Embryonic facial prominence (tissue), 1 donor: ENCODE results near the gene DNAH5.

Experiments
- DNase-seq: peaks from one replicate; pipeline ENCODE4 v3.0.0-alpha.2; 2016; ENCODE audit errors: extremely low spot score

Gene DNAH5

DNA sequence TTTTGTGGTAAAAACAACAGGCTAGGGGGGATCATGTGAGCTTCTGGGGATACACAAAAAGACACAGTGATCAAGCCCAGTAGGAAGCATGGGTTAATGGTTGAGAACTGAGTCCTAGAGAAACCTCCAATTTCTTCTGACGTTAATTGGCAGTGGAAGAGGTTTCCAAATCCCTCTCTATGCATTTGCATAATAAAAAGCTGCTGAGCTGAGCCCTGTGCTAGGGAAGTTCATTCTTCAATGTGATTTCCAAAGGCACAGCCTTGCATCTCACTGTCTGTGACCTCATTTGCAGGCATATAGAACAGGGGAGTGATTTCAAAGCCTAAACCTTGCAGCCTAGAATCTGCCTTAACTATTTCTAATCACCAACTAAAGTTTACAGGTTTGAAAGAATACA is 812 bp downstream of the DNAH5 start:
- DNase-seq: no peak

DNA sequence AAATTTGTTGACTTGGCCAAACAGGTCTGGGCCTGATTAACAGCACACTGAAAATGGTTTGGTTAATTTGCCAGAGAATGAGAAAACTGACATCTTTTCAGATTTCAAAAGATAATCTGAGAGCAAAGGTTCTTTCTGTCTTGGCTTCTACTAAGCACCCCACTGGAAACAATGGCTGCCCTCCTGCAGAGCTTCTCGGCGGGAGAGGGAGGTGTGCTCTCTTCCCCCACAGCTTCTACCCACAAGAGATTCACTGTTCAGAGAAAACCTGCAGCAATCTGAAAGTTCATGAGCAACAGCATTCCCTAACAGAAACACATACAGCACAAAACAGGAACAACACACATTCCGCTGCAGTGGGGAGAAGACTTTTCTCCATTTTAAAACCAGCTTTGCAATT is 3.0 kb downstream of the DNAH5 start:
- DNase-seq: no peak

DNA sequence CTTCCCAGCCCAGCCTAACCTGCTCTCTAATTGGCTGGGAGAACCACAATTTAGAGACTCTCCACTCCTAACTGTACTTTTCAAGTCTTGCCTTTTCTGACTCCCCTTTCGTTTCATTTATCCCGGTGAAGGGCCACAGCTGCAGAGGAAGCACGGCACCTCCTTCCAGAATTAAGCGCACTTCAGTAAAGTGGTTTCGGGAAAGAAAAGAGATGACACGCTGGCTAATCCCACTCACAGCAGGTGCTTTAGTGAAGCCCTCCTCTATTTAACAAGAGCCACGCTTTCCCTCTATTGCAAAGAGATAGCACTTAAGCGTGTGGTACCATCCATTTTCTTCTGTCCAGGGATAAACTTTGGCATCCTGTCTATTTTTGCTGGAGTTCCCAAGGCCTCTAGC is 4.8 kb downstream of the DNAH5 start:
- no peak for DNase-seq

DNA sequence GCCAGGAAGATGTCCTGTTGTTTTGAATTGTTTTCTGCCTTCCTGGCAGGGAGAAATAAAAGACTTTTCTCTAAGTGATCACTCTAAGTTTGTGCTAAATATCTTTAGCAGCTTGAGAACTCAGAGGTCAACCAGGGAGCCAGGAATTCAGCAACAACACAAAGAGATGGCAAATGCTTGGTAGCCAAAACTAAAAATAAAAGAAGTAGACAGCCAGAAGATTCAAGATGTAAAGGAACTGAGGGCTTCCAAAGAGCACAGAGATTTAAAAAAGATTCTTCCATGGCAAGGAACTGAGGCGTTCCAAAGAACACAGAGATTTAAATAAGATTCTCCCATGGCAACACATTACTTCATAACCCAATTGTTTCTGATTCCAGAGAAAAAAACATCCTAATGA is 9.6 kb downstream of the DNAH5 start:
- DNase-seq: no peak

DNA sequence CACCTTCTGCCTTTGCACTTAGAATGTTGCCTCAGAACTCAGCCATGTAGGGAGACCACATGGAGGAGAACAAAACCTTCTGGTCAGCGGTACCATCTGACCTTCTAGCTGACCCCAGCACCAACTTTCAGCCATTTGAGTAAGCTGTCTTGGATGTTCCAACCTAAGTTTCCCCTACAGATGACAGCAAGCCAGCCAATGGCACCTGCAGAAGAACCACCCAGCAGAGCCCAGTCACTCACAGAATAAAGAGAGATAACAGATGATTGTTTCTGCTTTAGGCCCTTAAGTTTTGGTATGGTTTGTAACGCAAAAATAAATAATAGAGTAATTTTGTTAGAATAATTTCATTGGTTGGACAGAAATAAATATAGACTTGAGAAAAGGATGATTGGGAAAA is 10.4 kb downstream of the DNAH5 start:
- no peak for DNase-seq

DNA sequence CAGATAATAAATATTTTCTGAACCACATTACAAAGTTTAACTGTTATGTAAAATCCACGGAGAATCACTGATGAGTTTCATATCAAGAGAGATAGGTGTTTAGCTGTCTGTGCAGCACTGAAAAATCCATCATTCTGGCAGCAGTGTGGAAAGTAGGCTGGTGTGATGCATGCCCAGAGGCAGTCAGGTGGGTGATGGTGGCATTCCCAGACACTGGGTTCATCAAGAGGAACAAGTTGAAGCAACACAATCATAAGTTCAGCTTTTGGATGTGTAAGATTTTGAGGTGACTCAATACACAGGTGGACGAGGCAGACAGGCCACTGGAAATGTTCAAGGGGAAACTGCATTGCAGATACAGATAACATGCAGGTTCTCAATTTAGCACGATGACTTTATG is 11.9 kb downstream of the DNAH5 start:
- DNase-seq: no peak

DNA sequence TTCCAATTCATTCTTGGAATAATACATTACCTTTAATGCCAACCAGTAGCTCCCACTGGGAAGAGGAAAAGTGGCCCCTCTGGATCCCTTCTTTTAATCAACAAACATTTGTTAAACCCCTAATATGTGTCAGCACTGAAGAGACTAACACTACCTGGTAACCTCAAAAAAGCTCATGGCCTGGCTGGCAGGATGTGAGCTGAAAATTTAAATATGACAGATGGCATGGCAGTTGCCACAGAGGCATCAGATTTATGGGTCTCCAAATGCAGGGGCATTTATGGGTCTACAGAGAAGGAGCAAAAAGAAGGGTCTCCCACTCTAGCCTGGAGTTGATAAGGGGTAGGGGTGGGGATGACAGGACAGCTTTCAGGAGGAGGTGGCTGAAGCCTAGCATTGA is 12.5 kb downstream of the DNAH5 start:
- no peak for DNase-seq

DNA sequence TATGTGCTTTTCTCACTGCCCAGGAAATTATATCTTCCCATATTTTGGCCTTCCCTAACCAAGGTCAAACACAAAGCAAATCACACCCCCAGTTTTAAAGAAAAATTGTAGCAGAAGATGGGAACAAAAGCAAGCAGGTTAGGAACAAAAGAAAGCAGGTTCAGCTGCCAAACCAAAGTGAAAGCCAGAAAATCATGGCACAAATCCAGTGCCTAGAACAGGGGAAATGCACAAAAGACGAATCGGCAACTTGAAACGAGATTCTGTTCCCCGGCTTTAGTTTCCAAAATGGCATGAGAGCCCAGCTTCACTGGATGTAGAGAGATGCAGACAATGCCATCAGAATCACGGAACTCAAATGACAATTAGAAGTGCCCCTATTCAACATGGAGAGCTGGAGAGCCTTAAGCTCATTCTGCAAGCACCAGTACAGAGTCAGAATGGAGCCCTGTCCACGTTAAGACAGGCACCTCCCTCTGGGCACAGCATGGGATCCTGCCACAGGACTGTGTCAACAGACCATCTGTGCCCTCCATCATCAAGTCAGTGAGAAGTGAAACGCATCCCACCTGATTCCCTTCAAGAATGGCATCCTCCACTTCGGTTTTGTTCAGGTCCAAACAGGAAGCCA is 13.8 kb downstream of the DNAH5 start:
- no peak for DNase-seq

DNA sequence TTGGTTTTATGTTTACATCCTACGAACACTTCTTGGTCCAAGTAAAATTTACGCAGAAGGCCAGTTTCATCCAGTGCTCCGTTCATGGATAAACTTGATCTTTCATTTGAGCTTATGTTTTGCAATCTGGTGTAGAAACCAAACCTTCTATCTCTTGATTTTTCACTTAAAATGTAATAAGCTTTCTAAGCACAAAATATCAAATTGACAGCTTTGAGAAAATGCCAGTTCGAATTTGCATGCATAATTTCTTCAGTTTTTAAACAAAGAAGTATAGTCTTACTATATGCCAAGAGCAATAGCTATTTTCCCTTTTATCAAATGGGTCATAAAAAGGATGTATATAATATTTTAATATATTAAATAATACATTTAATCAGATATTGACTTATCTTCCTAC is 17.8 kb downstream of the DNAH5 start:
- DNase-seq: no peak

DNA sequence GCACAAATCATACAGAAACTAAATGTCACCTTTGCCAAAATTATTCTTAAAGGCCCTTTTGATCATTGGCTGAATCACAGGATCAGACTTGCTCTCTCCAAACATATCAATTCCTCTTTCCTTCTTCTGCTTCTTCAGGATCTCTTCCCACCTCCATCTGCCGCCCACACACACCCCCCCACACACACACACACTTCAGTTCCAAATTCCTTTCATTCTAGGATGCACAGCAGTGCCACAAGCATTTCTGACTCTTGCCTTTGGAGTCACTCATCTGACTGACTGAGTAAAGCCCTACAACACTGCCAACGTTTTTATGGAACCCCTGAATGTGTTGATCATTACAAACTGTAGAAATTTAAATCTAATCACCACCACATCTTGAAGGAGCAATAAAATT is 22.9 kb downstream of the DNAH5 start:
- no peak for DNase-seq

DNA sequence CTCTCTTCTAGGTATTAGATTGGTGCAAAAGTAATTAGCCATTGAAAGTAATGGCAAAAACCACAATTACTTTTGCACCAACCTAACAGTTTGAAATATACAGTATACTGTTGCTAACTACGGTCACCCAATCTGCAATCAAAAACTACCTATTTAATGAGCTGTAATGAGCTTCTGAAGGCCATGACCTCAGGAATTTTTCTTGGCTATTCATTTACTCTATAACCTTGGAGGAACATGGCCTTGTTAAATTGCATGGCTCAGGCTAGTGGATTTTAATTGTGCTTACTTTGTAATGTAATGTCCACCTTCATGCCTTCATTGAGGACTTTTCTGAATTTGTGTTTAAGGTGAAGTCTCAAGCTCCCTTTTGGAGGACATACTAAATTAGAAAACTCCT is 24.7 kb downstream of the DNAH5 start:
- DNase-seq: no peak

DNA sequence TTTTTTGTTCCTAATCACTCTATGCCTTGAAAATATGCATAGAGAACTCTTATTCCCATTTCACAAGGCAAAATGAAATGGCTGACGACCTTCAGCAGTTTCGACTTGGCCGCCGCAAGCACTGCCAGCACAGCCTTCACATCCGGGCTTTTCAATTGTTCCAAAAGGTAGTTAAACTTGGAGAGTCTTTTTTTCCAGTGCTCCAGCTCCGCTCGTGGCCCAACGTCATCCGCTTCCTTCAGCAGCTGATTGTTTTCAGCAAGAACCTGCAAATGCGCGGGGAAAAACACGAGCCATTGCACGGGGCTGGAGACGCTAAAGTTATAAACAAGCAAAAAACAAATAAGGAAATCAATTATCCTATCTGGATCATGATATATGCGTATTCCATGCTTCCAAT is 25.4 kb downstream of the DNAH5 start:
- DNase-seq: no peak

DNA sequence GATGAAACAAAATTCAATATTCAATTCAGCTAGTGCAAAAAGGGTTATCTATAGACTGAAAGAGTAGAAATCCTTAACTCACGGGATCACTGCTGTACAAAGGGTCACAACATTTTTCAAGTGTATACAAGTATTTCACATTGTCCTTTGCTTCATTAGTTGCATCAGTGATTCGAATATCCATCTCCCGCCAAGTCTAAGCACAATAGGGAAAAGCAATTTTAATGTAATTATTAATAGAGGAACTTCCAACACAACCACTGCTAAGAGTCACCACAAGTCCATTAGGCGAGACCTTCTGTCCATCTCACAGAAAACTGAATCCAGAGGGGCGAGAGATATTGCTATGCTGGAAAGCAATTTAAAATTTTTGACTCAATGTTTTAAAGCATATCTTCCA is 27.4 kb downstream of the DNAH5 start:
- no peak for DNase-seq

DNA sequence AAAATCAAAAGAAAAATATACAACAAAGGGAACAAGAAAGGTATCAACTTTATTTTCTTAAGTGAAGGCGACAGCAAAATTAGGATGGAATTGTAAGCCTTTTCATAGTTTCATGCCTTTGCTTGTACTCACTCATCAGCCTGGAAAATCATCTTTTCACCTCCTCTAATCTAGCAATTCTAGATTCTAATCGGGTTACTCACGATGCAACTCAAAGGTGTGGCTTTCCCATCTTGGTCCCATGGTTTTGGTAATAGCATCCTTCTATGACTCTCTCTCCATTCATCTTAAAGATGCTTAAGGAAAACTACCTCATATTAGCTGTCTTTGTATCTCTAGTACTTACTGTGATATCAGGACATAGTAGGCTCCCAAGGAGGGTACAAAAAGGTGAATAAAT is 30.5 kb downstream of the DNAH5 start:
- DNase-seq: no peak

DNA sequence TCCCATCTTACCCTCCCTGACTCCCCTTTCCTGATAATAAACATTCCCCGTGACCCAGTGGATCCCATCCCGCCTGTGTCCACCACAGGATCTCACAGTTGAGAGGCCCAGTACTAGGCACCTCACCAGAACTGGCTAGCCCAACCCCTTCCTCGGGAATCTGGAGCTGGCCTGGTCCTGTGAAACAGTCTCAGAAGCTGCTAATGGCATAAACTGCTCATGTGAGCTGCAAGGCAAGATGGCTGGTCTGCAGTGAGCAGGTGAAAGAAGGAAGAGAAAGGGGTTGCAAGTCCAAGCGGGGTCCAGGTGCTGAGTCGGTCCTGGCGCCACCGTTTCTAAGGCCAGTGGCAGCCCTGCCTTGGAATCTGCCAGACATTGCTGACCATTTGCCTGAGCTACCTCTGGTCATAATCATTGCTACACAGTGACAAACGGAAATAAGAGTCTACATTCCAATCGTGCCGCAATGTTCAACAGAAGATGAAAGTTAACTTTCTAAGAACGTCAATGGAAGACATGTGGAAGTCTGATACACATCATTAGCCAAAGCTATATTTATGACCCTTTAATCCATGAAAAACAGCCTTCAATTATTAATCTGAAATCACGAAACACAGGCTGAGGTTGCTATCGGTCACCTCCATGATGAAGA is 33.7 kb downstream of the DNAH5 start:
- DNase-seq: no peak

DNA sequence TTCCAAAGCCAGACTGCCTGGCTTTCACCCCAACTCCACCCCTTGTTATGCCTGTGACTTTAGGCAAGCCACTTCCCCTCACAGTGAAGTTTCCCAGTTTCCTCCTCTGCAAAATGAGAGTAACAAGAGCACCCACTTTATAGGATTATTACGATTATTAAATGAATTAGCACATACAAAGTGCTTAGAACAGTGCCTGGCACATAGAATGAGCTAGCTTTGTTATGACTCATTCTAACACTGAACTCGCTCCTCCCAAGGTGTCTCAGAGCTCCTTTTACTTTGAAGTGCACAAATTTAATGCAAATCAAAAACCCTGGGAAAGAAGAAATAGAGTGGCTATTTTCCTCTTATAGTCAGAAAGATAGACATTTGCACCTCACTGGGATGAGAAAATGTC is 34.3 kb downstream of the DNAH5 start:
- no peak for DNase-seq

DNA sequence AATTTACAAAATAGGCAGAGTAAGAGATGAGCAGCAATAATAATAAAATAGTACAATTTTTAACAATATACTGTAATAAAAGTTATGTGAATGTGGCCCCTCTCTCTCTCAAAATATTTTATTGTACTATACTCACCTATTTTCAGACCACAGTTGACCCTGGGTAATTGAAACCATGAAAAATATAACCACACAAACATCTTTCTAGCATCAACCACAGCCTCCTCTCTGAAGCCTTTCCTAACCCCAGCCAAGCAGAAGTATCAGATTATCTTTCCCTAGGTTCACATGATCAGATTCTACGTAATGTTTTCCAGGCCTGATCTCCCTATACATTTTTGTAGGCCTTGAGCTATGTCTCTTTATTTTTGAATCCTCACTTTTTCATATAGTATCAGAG is 35.2 kb downstream of the DNAH5 start:
- no peak for DNase-seq

DNA sequence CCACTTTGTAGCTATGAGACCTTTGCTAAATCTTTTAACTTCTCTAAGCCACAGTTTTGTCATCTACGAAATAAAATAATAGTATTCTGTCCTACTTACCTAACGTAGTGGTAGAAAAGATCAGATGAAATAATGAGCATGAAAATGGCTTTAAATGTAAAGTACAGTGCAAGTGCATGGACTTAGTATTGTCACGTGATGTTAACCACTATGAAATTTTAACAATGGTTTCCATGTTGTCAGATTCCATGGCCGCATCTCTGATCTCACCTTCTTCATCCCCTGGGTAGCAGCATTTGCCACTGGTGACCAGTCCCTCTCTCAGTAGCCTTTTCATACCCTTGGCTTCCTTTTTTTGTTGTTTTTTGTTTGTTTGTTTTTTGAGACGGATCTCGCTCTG is 45.9 kb downstream of the DNAH5 start:
- no peak for DNase-seq

DNA sequence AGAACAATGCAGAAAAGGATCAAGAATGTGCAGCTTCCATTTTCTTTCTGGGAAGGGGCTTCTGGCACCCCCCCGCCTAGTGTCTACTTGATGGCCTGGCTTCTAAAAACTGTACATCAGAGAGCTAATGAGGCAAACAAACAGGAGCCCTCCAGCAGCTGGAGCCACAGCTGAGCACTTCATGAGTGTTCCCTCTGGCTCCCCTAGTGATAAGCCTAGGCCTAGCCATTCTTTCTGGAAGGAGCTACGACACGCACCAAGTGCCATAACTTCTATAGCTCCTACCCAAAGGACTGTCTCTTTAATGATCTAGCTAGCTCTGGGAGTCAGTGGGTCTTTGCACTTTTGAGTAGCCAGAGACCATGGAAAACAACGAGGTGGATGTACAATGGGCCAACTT is 66.1 kb downstream of the DNAH5 start:
- DNase-seq: no peak

DNA sequence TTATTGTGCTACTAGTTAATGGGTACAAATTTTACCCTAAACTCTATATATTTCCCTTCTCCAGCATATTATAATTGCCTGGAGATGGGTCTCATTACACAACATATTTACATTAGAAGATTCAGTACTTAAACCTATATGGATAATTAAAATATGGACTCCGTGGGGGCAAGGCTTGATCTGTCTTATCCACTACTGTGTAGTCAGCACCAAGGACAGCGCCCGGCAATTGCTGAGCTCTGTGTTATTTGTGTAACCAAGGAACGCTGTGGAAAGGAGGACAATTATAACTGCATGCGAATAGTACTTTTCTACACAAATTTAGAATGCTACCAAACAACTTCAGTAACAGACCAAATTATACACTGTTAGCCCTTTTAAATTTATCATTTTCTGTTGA is 77.7 kb downstream of the DNAH5 start:
- peak; percentile 7 for DNase-seq

DNA sequence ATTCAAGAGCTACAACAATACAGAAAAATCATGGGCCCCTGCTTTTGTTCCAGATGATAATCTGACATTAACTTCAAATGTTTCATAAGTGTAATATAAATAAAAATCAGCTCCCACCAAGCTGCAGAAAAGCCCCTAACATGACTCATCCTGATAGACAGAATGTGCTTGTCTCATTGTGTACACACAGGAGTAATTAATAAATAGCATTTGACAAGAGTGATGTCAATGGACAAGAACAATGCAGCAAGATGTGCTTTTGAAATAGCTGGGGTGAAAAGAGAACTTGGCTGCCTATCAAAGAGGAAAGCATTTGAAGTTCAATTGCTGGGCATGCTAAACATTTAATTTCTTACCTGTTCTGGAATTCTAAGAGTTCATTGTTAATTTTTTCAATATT is 79.2 kb downstream of the DNAH5 start:
- no peak for DNase-seq

DNA sequence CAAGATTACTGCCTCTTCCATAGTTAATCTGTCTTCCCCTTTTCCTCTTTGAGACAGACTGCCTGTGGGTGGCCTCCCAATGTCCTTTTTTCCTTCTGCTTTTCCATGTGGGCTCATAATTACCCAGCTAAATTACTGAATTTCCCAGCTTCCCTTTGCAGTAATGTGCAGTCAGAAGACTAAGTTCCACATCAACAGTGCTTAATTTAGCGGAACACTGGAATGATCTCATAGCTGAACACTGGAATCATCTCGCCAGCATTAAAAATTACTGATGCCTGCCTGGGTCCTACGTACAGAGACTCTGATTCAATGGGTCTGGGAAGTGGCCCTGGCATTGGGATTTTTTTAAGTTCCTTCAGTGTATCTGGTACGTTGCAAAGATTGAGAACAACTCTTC is 84.3 kb downstream of the DNAH5 start:
- DNase-seq: no peak

DNA sequence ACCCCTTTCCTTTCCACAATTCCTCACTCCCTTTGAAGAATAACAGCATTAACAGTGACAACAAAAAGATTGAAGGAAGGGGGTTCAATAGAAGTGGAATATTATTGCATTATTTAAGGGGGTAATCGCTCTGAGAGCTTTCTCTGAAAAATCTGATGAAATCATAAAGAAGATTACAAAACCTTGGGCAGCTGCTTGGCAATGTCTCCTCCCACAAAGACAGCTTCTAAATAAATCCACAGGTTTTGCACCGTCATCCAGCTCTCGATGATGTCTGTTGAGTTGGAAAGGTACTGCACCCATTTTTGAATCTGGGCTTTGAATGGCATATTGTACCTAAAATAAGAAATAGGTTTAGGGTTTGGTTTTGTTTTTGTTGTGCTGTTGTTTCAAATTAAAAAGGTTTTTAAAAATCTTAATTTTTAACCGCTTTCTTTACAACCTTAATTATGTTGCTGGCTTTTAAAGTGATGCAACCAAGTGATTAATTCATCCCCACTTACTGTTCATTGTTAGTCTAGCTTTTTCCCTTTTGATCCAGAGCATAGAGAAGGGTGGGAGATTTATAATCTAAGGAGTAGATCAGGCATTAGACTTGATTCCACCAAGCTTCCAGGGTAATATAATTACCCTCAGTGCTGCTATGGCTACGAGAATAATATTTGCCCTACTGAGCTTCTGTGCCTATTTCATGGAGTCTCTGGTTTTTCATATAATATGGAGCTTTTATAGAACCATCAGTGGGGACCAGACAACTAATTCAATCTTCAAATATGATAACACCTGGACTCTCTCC is 85.0 kb downstream of the DNAH5 start:
- no peak for DNase-seq
